UCSD-AML1 (cell line): ENCODE results near the gene GBA3.

ENCODE experiments used
- DNase-seq: peaks from one replicate; lab custom pipeline; 2025; ENCODE audit not compliant: unreplicated experiment; lab: John Stamatoyannopoulos, UW

Gene GBA3

DNA sequence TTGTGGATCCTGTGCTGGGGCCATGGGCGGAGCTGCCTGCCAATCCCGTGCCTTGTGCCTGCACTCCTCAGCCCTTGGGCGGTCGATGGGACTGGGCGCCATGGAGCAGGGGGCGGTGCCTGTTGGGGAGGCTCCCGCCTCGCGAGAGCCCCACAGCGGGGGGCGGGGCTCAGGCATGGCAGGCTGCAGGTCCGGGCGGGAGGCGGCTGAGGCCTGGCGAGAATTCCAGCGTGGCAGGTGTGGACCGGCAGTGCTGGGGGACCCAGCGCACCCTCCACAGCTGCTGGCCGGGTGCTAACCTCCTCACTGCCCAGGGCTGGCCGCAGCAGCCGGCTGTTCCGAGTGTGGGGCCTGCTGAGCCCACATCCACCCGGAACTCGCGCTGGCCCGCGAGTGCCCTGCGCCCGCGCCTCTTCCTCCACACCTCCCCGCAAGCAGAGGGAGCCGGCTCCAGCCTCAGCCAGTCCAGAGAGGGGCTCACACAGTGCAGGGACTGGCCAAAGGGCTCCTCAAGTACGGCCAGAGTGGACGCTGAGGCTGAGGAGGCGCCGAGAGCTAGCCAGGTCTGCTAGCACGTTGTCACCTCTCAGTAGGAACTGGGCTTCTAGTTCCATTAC is 85.9 kb downstream of the GBA3 start:
- DNase-seq: no peak

- no peak for DNase-seq
These were observed 87.6 kb downstream of the GBA3 start for GRCh38 chr4:22780317-22780716.

- no peak for DNase-seq
These were observed 88.1 kb downstream of the GBA3 start for GRCh38 chr4:22780797-22781196.

DNA sequence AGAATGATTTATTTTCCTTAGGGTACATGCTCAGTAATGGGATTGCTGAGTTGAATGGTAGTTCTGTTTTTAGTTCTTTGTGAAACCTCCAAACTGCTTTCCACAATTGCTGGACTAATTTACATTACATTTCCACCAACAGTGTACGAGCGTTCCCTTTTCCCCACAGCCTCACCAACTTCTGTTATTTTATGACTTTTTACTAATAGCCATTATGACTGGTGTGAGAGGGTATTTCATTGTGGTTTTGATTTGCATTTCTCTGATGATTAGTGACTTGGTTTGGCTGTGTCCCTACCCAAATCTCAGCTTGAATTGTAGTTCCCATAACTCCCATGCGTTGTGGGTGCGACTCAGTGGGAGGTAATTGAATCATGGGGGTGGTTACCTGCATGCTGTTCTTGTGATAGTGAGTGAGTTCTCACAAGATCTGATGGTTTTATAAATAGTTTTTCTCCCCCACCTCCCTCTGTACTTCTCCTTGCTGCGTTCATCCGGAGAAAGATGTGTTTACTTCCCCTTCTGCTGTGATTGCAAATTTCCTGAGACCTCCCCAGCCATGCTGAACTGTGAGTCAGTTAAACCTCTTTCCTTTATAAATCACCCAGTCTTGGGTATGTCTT is 95.1 kb downstream of the GBA3 start:
- DNase-seq: no peak

- no peak for DNase-seq
These were observed 97.9 kb downstream of the GBA3 start for GRCh38 chr4:22790631-22791030.

GRCh38 chr4:22794732-22795131 is 102.0 kb downstream of the GBA3 start:
- no peak for DNase-seq

DNA sequence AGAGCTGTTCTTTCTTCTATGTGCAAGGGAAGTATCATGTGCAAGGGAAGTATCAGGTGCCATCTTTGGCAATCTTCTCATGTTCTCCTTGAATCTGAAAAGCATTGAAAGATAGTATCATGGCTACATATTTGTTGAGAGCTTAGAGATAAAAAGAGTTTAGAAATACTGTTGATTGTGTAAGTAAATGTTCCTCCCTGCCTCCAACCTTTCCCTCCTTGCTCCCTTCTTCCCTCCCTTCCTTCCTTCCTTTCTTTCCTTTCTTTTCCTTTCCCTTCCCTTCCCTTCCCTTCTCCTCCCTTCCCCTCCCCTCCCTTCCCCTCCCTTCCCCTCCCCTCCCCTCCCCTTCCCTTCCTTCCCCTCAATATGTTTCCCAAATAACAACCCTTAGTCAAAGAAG is 108.7 kb downstream of the GBA3 start:
- DNase-seq: no peak

GRCh38 chr4:22802876-22803275 is 110.1 kb downstream of the GBA3 start:
- no peak for DNase-seq

DNA sequence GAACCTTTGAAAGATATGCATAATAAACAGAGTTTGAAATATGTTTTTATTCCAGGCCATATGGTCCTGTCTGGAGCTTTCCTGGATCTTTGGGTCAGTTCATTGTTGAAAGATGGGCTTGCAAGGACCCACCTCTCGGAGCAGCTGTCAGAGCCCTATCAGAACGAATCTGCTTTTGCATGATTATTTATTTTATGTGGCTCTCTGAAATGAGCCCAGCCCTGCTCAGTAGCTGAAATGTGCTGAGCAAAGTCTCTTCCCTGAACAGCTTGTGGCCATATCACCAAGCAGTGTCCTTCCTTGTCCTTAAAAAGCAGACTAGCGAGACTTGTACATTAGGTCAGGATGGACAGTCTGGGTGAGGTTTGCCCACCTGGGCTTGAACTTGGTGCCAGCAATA is 110.8 kb downstream of the GBA3 start:
- DNase-seq: no peak

DNA sequence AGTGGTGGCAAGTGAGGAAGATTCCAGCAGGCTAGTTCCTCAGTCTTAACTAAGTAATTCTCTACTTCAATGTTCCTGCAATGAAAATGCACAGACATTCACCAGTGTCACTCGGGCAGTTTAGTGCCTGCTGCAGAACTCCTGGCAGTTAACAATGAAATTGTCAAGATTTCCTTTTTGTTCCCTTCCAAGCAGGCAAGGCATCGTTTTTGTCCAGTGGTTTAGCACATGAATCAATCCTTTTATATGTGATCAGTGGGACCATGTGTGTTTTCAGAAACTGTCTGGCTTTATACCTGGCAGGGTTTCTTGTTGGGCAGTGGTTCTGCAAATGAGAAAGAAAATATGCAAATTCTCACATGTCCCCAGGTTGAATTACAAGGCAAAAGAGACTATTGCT is 122.2 kb downstream of the GBA3 start:
- DNase-seq: no peak

- no peak for DNase-seq
These were observed 131.4 kb downstream of the GBA3 start for GRCh38 chr4:22824091-22824490.

GRCh38 chr4:22842360-22843018 is 149.8 kb downstream of the GBA3 start:
- no peak for DNase-seq

- no peak for DNase-seq
These were observed 155.6 kb downstream of the GBA3 start for GRCh38 chr4:22848332-22848731.

- DNase-seq: no peak
These were observed 157.3 kb downstream of the GBA3 start for GRCh38 chr4:22850055-22850454.

GRCh38 chr4:22850630-22851029 is 157.9 kb downstream of the GBA3 start:
- DNase-seq: no peak

- DNase-seq: no peak
These were observed 164.7 kb downstream of the GBA3 start for GRCh38 chr4:22857411-22857810.

GRCh38 chr4:22859318-22859717 is 166.6 kb downstream of the GBA3 start:
- no peak for DNase-seq
